Neural crest cell (in vitro differentiated cells): ENCODE data around the gene IGFL4. TPM values are rescaled to one million over a fixed set of nuclear protein-coding genes. Genes with fewer than 3 reads are reported as not detected.

Source experiments
- DNase-seq: peaks from one replicate; pipeline ENCODE4 v3.0.0; 2021; ENCODE audit warnings: low read depth, mixed read lengths, low spot score
- H3K27ac Mint-ChIP-seq: one replicate; pipeline ENCODE4 v1.8.0; 2021; ENCODE audit warnings: mild to moderate bottlenecking, mixed read lengths; ENCODE audit not compliant: unreplicated experiment
- H3K27me3 Mint-ChIP-seq: 2 replicates; pipeline ENCODE4 v1.8.0; 2021; ENCODE audit warnings: low read depth, mild to moderate bottlenecking, mixed read lengths
- H3K36me3 Mint-ChIP-seq: 2 replicates; pipeline ENCODE4 v1.8.0; 2021; ENCODE audit warnings: low read depth, mild to moderate bottlenecking, mixed read lengths
- H3K4me1 Mint-ChIP-seq: 2 replicates; pipeline ENCODE4 v1.8.0; 2021; ENCODE audit warnings: mixed read lengths
- H3K4me3 Mint-ChIP-seq: one replicate; pipeline ENCODE4 v1.8.0; 2021; ENCODE audit warnings: mild to moderate bottlenecking, mixed read lengths
- H3K9me3 Mint-ChIP-seq: 2 replicates; pipeline ENCODE4 v1.8.0; 2021; ENCODE audit warnings: mixed read lengths
- CTCF ChIP-seq: fragments of 200-600 bp; sonication (generic); conservative IDR thresholded peaks from 2 replicates; pipeline ENCODE4 v1.5.0; 2021; ENCODE audit warnings: antibody characterized with exemption, mild to moderate bottlenecking
- total RNA-seq: library from RNA; stranded (reverse); gene quantifications from 2 replicates; pipeline ENCODE4 v1.2.1, GENCODE V29; 2021

IGFL4 gene
- total RNA-seq, 1 donor from 2014 or later, result 0.70 TPM

GRCh38 chr19:46019270-46019669 lies 21.5 kb downstream of the IGFL4 start:
- no peak for DNase-seq
- H3K4me3 Mint-ChIP-seq, result no peak overlapping the region
- no peak for TF ChIP-seq CTCF
- H3K9me3 Mint-ChIP-seq, result no peaks in the 10 kb centered on the region
- no peak overlapping the region for H3K27ac Mint-ChIP-seq
- H3K36me3 Mint-ChIP-seq, result no peaks in the 10 kb centered on the region
- peaks cover 19% of the 10 kb centered on the region for H3K4me1 Mint-ChIP-seq
- H3K27me3 Mint-ChIP-seq, result peaks cover 30% of the 10 kb centered on the region

GRCh38 chr19:46018729-46019251 lies 22.0 kb downstream of the IGFL4 start:
- Mint-ChIP-seq H3K4me3 (no peak overlapping the region), H3K9me3 (no peaks in the 10 kb centered on the region), H3K36me3 (no peaks in the 10 kb centered on the region), H3K27ac (no peak overlapping the region), H3K4me1 (peaks cover 20% of the 10 kb centered on the region), H3K27me3 (peaks cover 35% of the 10 kb centered on the region)
- TF ChIP-seq CTCF, result no peak
- DNase-seq, result no peak

DNA sequence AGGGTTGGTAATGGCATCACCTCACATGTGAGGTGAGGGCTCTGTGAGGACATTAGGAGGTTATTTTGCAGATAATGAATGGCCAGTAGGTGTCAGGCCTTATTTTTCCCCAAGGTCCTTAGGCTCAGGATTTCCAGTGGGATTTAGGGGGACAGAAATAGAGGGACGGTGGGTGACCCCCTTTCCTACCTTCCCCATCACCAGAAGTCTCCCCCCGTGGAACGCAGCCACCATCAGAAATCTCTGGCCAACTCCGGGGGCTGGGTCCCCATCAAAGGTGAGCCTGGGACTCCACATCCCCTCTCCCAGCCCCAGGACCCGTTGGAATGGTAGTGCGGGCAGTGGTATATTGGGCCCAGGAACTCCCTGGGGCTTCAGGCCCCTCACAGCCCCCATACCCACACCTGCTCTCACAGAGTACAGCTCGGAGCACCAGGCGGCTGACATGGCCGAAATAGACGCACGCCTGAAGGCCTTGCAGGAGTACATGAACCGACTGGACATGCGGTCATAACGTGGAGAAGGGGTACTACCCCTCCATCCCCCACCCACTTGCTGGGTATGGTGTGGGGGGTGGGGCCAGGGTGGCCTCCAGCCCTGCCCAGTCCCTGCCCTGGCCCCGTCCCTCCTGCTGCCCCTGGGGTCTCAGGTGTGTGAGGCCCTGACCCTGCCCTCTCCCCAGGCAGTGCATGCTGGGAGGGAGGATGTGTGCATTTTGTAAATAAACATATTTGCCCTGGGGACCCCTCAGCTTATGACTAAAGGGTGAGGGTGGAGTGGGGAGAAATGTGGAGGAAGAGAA lies 22.7 kb downstream of the IGFL4 start:
- Mint-ChIP-seq H3K27ac (no peak overlapping the region), H3K4me1 (peaks cover 20% of the 10 kb centered on the region), H3K27me3 (peaks cover 42% of the 10 kb centered on the region), H3K4me3 (no peak overlapping the region), H3K9me3 (no peaks in the 10 kb centered on the region), H3K36me3 (no peaks in the 10 kb centered on the region)
- DNase-seq, result no peak
- TF ChIP-seq CTCF, result no peak

- Mint-ChIP-seq H3K27ac (no peak overlapping the region), H3K4me1 (peaks cover 20% of the 10 kb centered on the region), H3K36me3 (no peaks in the 10 kb centered on the region), H3K4me3 (peak overlapping the region; percentile 38), H3K9me3 (no peaks in the 10 kb centered on the region), H3K27me3 (peaks cover 51% of the 10 kb centered on the region)
- TF ChIP-seq CTCF, result peak; percentile 4
- no peak for DNase-seq
Measured at GRCh38 chr19:46017095-46017429, 23.7 kb downstream of the IGFL4 start.

GRCh38 chr19:46016426-46017094 lies 24.2 kb downstream of the IGFL4 start:
- Mint-ChIP-seq H3K4me1 (peaks cover 20% of the 10 kb centered on the region), H3K27ac (no peak overlapping the region), H3K4me3 (peak overlapping the region; percentile 77), H3K27me3 (peaks cover 51% of the 10 kb centered on the region), H3K9me3 (no peaks in the 10 kb centered on the region), H3K36me3 (no peaks in the 10 kb centered on the region)
- peak; percentile 85 for TF ChIP-seq CTCF
- DNase-seq, result peak; percentile 86
